RPMI8226 (cell line): ENCODE results near the gene CACNB1.
A peak's percentile ranks its signal among the peaks of the same experiment; 100 is the strongest.
"Not testable (repeated sequence)": the region's sequence is repeated elsewhere in the genome, so short reads cannot be mapped to it uniquely, and the experiment has no call there.

Experiments used
- DNase-seq: peaks from one replicate; pipeline ENCODE4 v3.0.0-alpha.2; 2015

The CACNB1 gene

DNA sequence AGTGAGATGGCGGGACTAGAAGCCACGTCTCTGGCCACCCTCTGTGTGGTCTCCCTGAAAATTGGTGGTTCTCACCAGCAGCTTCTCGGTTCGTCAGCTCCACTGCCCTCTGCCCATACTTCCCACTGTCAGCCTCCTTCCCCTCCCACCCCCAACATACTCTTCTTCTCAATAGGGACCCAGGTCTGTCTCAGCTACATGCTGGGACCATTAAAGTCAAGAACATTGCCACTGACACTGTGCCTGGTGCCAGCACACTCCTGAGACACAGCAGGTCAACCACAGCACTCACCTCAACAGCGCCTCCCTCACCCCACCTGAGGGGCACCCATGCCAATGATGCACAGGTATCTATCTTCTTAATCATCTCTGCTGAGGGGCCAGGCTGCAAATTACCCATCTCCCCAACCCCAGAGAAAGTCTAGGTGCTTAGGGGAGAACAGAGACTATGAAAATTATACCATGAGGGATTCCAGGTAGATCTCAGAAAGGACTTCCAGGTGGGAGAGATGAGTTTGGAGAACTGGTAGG, 47.3 kb downstream of the CACNB1 start:
- DNase-seq: peak; percentile 50

DNA sequence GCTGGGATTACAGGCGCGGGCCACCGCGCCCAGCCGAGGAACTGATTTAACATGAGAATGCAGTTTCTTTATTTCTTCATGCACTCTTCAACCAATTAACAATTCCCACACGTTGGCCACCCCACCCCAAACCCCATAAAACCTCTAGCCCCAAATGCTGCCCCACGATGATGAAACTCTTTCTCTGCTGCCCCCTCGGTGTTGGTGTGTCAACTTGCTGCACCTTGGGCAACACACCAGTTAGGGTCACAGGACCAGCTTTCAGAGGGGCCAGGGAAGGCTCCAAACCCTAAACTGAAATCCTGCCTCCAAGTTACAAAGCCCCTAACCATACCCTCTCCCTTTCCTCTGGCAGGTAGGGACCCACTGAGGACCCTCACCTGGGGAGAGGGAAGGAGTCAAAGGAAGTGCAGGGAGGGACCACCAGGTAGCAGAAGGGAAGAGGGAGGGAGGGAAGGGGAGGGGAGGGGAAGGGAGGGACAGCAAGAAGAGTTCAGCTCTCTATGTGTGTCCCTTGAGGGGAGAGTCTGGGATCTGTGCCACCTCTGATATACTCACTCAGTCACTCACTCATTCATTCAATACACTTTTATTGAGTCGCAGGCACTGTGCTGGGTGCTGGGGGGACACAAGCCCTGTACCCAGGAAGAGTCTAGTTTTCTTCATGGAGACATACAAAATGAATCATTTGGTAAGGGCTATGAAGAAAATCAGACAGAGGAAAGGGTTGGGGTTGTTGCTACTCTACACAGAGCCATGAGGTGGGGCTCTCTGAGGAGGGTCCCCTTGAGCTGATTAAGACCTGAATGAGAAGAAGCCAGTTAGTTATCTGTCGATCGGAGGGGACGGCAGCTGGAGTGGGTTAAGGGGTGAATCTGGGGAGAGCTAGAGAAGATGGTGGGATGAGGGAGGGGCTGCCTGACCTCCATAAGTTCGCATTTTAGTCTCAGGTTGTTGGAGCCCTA, 50.0 kb downstream of the CACNB1 start:
- no peak for DNase-seq

- no peak for DNase-seq
Observed at GRCh38 chr17:39146273-39146672, 51.2 kb downstream of the CACNB1 start.

GRCh38 chr17:39145143-39145542, 52.3 kb downstream of the CACNB1 start:
- DNase-seq: no peak

GRCh38 chr17:39144416-39144840, 53.0 kb downstream of the CACNB1 start:
- peak; percentile 68 for DNase-seq

- no peak for DNase-seq
Observed at GRCh38 chr17:39143552-39144093, 53.8 kb downstream of the CACNB1 start.

DNA sequence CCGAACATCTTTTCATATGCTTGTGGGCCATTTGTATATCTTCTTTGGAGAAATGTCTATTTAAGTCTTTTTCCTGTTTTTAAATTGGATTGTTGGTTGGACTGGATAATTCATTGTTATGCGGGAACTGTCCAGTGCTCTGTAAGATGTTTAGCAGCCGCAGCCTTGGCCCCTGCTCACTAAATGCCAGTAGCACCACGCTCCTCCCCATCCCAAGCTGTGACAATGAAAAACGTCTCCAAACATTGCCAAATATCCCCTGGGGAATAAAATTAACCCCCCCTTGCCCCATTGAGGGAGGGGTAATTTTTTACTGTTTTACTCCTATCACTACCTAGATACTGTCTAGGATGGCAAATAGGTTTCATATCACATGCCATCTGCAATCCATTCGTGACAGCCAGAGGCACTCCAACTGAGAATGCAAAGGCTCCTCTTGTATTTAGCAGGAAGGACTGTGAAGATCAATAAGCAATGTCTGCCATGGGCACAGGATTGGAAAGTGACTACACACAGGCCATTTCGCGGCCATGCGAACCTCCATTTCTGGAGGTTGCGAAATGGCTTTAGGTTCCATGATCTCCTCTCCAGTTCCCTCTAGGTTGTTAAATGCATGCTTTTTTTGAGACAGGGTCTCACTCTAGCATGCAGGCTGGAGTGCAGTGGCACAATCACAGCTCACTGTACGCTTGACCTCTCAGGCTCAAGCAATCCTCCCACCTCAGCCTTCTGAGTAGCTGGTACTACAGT, 55.4 kb downstream of the CACNB1 start:
- no peak for DNase-seq

- DNase-seq: no peak
Observed at GRCh38 chr17:39141294-39141693, 56.2 kb downstream of the CACNB1 start.

- DNase-seq: no peak
Observed at GRCh38 chr17:39139561-39139960, 57.9 kb downstream of the CACNB1 start.

- no peak for DNase-seq
Observed at GRCh38 chr17:39139161-39139511, 58.3 kb downstream of the CACNB1 start.

GRCh38 chr17:39138431-39139160, 58.9 kb downstream of the CACNB1 start:
- no peak for DNase-seq

GRCh38 chr17:39134878-39135277, 62.6 kb downstream of the CACNB1 start:
- DNase-seq: no peak

DNA sequence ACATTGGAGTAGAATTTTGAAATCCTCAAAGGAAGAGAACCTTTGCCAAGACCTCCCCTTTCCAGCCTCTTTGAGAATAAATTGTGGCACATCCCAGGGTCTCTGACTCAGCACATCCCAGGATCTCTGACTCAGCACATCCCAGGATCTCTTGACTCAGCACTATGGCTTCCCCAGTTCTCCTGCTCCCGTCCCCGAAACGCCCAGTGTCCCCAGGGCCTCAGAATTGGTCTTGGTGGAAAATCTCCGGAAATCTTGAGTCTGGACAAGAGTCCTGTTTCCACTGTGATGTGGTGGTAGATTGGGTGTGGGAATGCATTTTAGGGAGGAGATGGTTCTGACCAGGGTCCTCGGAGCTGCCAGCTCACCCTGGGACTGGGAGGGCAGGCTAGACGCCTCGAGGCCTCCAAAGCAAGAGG, 65.3 kb downstream of the CACNB1 start:
- DNase-seq: no peak

GRCh38 chr17:39131616-39132015, 65.9 kb downstream of the CACNB1 start:
- no peak for DNase-seq

DNA sequence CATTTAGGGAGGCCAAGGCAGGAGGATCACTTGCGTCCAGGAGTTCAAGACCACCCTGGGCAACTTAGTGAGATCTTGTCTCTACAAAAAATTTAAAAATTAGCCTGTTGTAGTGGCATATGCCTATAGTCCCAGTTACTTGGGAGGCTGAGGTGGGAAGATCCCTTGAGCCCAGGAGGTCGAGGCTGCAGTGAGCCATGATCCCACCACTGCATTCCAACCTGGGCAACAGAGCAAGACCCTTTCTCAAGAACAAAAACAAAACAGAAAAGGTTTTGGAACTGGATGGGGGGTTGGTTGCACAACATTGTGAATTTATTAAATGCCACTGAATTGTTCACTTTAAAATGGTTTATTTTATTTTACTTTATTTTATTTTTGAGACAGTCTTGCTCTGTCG, 67.3 kb downstream of the CACNB1 start:
- DNase-seq: no peak

DNA sequence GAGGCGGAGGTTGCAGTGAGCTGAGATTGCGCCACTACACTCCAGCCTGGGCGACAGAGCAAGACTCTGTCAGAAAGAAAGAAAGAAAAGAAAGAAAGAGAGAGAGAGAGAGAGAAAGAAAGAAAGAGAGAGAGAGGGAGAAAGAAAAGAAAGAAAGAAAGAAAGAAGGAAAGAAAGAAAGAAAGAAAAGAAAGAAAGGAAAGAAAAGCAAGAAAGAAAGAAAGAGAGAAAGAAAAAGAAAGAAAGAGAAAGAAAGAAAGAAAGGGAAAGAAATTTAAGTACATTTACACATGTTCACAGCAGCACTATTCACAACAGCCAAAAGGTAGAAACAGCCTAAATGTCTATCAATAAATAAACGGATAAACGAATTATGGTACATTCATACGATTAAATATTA, 67.9 kb downstream of the CACNB1 start:
- DNase-seq: not testable (repeated sequence)

GRCh38 chr17:39126436-39126835, 71.0 kb downstream of the CACNB1 start:
- no peak for DNase-seq

GRCh38 chr17:39125143-39125875, 72.2 kb downstream of the CACNB1 start:
- no peak for DNase-seq

DNA sequence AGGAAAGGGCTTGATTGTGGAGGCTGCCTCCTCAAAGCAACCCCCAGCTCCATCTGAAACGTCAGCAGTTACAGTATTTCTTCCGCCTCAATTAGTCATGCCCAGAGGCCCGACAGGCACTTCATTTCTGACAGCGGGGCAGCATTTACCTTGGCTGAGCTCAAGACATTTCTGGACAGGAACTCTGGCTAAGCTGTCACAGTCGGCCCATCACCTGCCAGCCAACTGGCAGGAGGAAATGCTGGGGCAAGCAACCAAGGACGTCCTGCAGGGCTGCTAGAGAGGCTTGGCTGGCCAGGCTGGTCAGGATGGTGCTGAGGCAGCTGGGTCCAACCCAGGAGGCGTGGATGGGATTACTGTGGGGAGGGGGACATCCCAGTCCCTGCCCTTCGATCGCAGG, 73.8 kb downstream of the CACNB1 start:
- DNase-seq: peak; percentile 66
